A549 (cell line): Measurements from ENCODE around the gene LHX1. TPM values are rescaled to one million over a fixed set of nuclear protein-coding genes. Genes with fewer than 3 reads are reported as not detected.

ENCODE experiments used
- ATAC-seq, 2 experiments: fragments of 200-7000 bp in 1 of 2; fragments of >200 bp in 1 of 2; cut with Nextera tagmentation in 1 of 2; cut with Tn5 transposase in 1 of 2; 3 replicates each; pipeline versions ENCODE4 v1.8.0 to v1.9.1; 2018 to 2020; ENCODE audit warnings: mild to moderate bottlenecking in 1 of 2, moderate library complexity in 1 of 2
- CTCF ChIA-PET: fragments of 300-600 bp; sonication (Branson Sonifier 250); formaldehyde crosslinking; extraction: SDS; loops from one replicate; lab custom pipeline; 2021; ENCODE audit warnings: antibody characterized with exemption, inconsistent platforms; lab: Yijun Ruan, JAX
- POLR2A ChIA-PET: fragments of 350-600 bp; formaldehyde crosslinking; extraction: SDS; loops from one replicate; lab custom pipeline; 2021; ENCODE audit warnings: antibody characterized with exemption, inconsistent platforms; lab: Yijun Ruan, JAX
- DNase-seq, 2 experiments: peaks; one replicate each; pipeline versions ENCODE4 v3.0.0 to v3.0.0-alpha.2; 2011 to 2016; ENCODE audit warnings: low read depth in 1 of 2, low spot score in 1 of 2
- FAIRE-seq: peaks from 2 replicates; lab custom pipeline; 2011; peaks lifted over from hg19 to GRCh38; lab: Jason Lieb, UNC
- H3K27ac ChIP-seq, 2 experiments: fragments of >200 bp; sonication (Bioruptor Twin); formaldehyde crosslinking; 3 replicates each; pipeline ENCODE4 v1.5.1; 2016 to 2017
- H3K4me1 ChIP-seq: fragments of >200 bp; sonication (Bioruptor Twin); formaldehyde crosslinking; 3 replicates; pipeline ENCODE4 v1.6.1; 2016
- H3K4me2 ChIP-seq: fragments of >200 bp; sonication (Bioruptor Twin); formaldehyde crosslinking; 3 replicates; pipeline ENCODE4 v1.6.1; 2016
- H3K4me3 ChIP-seq: fragments of >200 bp; sonication (Bioruptor Twin); formaldehyde crosslinking; 3 replicates; pipeline ENCODE4 v1.5.1; 2016
- H3K9me3 ChIP-seq: fragments of >200 bp; sonication (Bioruptor Twin); formaldehyde crosslinking; 3 replicates; pipeline ENCODE4 v1.6.1; 2016
- CBX2 ChIP-seq: fragments of 200-600 bp; sonication (generic); IDR thresholded peaks from 2 replicates; pipeline ENCODE4 v1.6.1; 2016; ENCODE audit warnings: low read depth, mild to moderate bottlenecking, borderline replicate concordance
- CHD2 ChIP-seq: fragments of 150-350 bp; IDR thresholded peaks from 2 replicates; pipeline ENCODE4 v1.6.1; 2014; ENCODE audit warnings: low read length; ENCODE audit not compliant: partially characterized antibody
- CHD4 ChIP-seq: fragments of 200-600 bp; sonication (generic); IDR thresholded peaks from 2 replicates; pipeline ENCODE4 v1.6.1; 2016; ENCODE audit warnings: antibody characterized with exemption, mild to moderate bottlenecking, borderline replicate concordance
- EHF ChIP-seq: fragments of 250-450 bp; sonication (Bioruptor Pico); IDR thresholded peaks from 2 replicates; pipeline ENCODE4 v1.5.0; 2020; ENCODE audit warnings: mild to moderate bottlenecking
- EHMT2 ChIP-seq: fragments of 200-600 bp; sonication (generic); IDR thresholded peaks from 2 replicates; pipeline ENCODE4 v1.6.1; 2016; ENCODE audit warnings: antibody characterized with exemption, low read depth, mild to moderate bottlenecking, moderate library complexity
- ESRRA ChIP-seq: fragments of 150-350 bp; IDR thresholded peaks from 2 replicates; pipeline ENCODE4 v1.6.1; 2014; ENCODE audit warnings: mild to moderate bottlenecking, low read length, borderline replicate concordance
- FOSB ChIP-seq: fragments of 250-450 bp; sonication (Bioruptor Pico); IDR thresholded peaks from 2 replicates; pipeline ENCODE4 v1.5.0; 2020; ENCODE audit warnings: mild to moderate bottlenecking, moderate library complexity
- FOSL2 ChIP-seq, 2 experiments: fragments of 450-650 bp in 1 of 2; fragments of >200 bp in 1 of 2; sonication (Bioruptor Twin) in 1 of 2; formaldehyde crosslinking; IDR thresholded peaks; 2 replicates each; pipeline versions ENCODE4 v1.5.0 to v1.6.1; 2016 to 2020; ENCODE audit warnings: mild to moderate bottlenecking in 1 of 2, moderate library complexity in 1 of 2
- FOXS1 ChIP-seq: fragments of 250-450 bp; sonication (Bioruptor Pico); IDR thresholded peaks from 2 replicates; pipeline ENCODE4 v1.5.0; 2020; ENCODE audit warnings: mild to moderate bottlenecking, moderate library complexity
- GATA3 ChIP-seq: IDR thresholded peaks from 2 replicates; pipeline ENCODE4 v1.6.1; 2012; ENCODE audit warnings: borderline replicate concordance
- HDAC2 ChIP-seq: fragments of 200-600 bp; sonication (generic); IDR thresholded peaks from 2 replicates; pipeline ENCODE4 v1.6.1; 2016
- HEYL ChIP-seq: fragments of 250-450 bp; sonication (Bioruptor Pico); IDR thresholded peaks from 2 replicates; pipeline ENCODE4 v1.8.0; 2021; ENCODE audit warnings: mild to moderate bottlenecking, moderate library complexity
- HOXA7 ChIP-seq: fragments of 250-450 bp; sonication (Bioruptor Pico); IDR thresholded peaks from 2 replicates; pipeline ENCODE4 v1.5.0; 2020; ENCODE audit warnings: mild to moderate bottlenecking, moderate library complexity
- KDM1A ChIP-seq: fragments of 200-600 bp; sonication (generic); IDR thresholded peaks from 2 replicates; pipeline ENCODE4 v1.6.1; 2016; ENCODE audit warnings: low read depth, mild to moderate bottlenecking
- MAZ ChIP-seq: fragments of 150-350 bp; IDR thresholded peaks from 2 replicates; pipeline ENCODE4 v1.6.1; 2014; ENCODE audit warnings: antibody characterized with exemption, low read depth, low read length, borderline replicate concordance
- NPAS2 ChIP-seq: fragments of 250-450 bp; sonication (Bioruptor Pico); IDR thresholded peaks from 2 replicates; pipeline ENCODE4 v1.8.0; 2022; ENCODE audit warnings: mild to moderate bottlenecking, moderate library complexity, borderline replicate concordance
- PHF8 ChIP-seq: fragments of 200-600 bp; sonication (generic); IDR thresholded peaks from 2 replicates; pipeline ENCODE4 v1.6.1; 2016; ENCODE audit warnings: low read depth, mild to moderate bottlenecking, antibody characterized with exemption, moderate library complexity, borderline replicate concordance
- RARB ChIP-seq: fragments of 250-450 bp; sonication (Bioruptor Pico); IDR thresholded peaks from 2 replicates; pipeline ENCODE4 v1.8.0; 2021; ENCODE audit warnings: mild to moderate bottlenecking, moderate library complexity
- SMC3 ChIP-seq: fragments of >200 bp; sonication (Bioruptor Twin); formaldehyde crosslinking; IDR thresholded peaks from 3 replicates; pipeline ENCODE4 v1.6.1; 2018; ENCODE audit warnings: inconsistent platforms
- SREBF2 ChIP-seq: fragments of 450-650 bp; IDR thresholded peaks from 2 replicates; pipeline ENCODE4 v1.6.1; 2014; ENCODE audit warnings: mild to moderate bottlenecking, moderate library complexity
- TFCP2L1 ChIP-seq: fragments of 250-450 bp; sonication (Bioruptor Pico); IDR thresholded peaks from 2 replicates; pipeline ENCODE4 v1.5.0; 2021; ENCODE audit warnings: mild to moderate bottlenecking
- TP53 ChIP-seq: fragments of 250-450 bp; sonication (Bioruptor Pico); IDR thresholded peaks from 2 replicates; pipeline ENCODE4 v1.5.0; 2021; ENCODE audit warnings: mild to moderate bottlenecking, moderate library complexity
- ZFP36 ChIP-seq: fragments of 450-650 bp; IDR thresholded peaks from 2 replicates; pipeline ENCODE4 v1.6.1; 2014; ENCODE audit warnings: borderline replicate concordance; ENCODE audit not compliant: partially characterized antibody
- ZNF302 ChIP-seq: fragments of 250-450 bp; sonication (Bioruptor Pico); IDR thresholded peaks from 2 replicates; pipeline ENCODE4 v1.9.0; 2021; ENCODE audit warnings: inconsistent platforms, mild to moderate bottlenecking, moderate library complexity
- WGBS: methylation state at CpG from one replicate; pipeline ENCODE4 v1.1.6; 2017; ENCODE audit errors: missing lambda C conversion rate; 5-methylcytosine and 5-hydroxymethylcytosine counted together
- polyA plus RNA-seq, 4 experiments: library from polyadenylated mRNA; depleted of rRNA in 3 of 4; stranded (reverse); fragments of >200 nt; fragmentation: RNase III in 1 of 4; extraction: RNeasy Plus Mini Kit Qiagen cat#74134 plus additional on column Dnase treatment in 1 of 4; gene quantifications; 2 replicates in 3 of 4; 3 replicates in 1 of 4; pipeline ENCODE4 v1.2.3, GENCODE V29; 2011 to 2017
- TF ChIP-seq, protein P1 (sequence below): fragments of >200 bp; sonication (Bioruptor Twin); formaldehyde crosslinking; IDR thresholded peaks from 2 replicates; pipeline ENCODE4 v1.6.1; 2016
- TF ChIP-seq, protein P2 (sequence below): fragments of 250-450 bp; sonication (Bioruptor Pico); IDR thresholded peaks from 2 replicates; pipeline ENCODE4 v1.5.0; 2020; ENCODE audit warnings: low read depth, mild to moderate bottlenecking, moderate library complexity
- TF ChIP-seq, protein P3 (sequence below): fragments of 450-650 bp; IDR thresholded peaks from 2 replicates; pipeline ENCODE4 v1.6.1; 2014; ENCODE audit warnings: antibody characterized with exemption
- TF ChIP-seq, protein P4 (sequence below): IDR thresholded peaks from 2 replicates; pipeline ENCODE4 v1.6.1; 2012
- TF ChIP-seq, protein P5 (sequence below): IDR thresholded peaks from 2 replicates; pipeline ENCODE4 v1.6.1; 2012

LHX1 gene
- polyA plus RNA-seq, 2 of the 4 experiments (the other 2 are of a cell fraction) = 0.53 to 2.2 TPM

DNA sequence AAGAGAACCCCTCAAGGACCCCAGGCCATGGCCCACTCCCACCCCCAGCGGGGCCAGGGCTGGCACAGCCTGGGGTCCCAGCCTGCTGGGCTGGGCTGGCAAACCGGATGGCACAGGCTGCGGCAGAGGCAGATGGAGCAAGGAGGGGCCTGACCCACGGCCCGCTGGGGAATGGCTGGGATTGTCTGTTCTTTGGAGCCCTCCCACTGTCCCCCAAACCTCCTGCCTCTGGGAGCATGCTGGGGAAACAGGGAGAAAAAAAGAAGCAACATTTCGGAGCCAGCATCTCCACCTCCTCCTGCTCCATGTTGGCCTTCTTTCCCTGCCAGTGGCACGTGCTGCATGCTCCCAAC lies 37.1 kb upstream of the LHX1 start:
- H3K27ac ChIP-seq = peak overlapping the region in 1 of 2 experiments; percentile 73; a peak in 4 of 6 replicates
- TF ChIP-seq ESRRA = no peak
- TF ChIP-seq RARB (CRISPR knock-in tag) = no peak
- TF ChIP-seq CBX2 = no peak
- TF ChIP-seq SREBF2 = no peak
- TF ChIP-seq KDM1A = no peak
- TF ChIP-seq TFCP2L1 (CRISPR knock-in tag) = no peak
- TF ChIP-seq ZNF302 (CRISPR knock-in tag) = no peak
- TF ChIP-seq, protein P1, sequence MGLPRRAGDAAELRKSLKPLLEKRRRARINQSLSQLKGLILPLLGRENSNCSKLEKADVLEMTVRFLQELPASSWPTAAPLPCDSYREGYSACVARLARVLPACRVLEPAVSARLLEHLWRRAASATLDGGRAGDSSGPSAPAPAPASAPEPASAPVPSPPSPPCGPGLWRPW = no peak
- TF ChIP-seq, protein P2, sequence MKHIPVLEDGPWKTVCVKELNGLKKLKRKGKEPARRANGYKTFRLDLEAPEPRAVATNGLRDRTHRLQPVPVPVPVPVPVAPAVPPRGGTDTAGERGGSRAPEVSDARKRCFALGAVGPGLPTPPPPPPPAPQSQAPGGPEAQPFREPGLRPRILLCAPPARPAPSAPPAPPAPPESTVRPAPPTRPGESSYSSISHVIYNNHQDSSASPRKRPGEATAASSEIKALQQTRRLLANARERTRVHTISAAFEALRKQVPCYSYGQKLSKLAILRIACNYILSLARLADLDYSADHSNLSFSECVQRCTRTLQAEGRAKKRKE (CRISPR knock-in tag) = no peak
- TF ChIP-seq ZFP36 = no peak
- no peak for TF ChIP-seq FOSB (CRISPR knock-in tag)
- no peak for TF ChIP-seq FOXS1 (CRISPR knock-in tag)
- TF ChIP-seq CHD2 = no peak
- TF ChIP-seq HEYL (CRISPR knock-in tag) = no peak
- no peak for TF ChIP-seq EHF (CRISPR knock-in tag)
- TF ChIP-seq CHD4 = no peak
- TF ChIP-seq EHMT2 = no peak
- TF ChIP-seq HOXA7 (CRISPR knock-in tag) = no peak
- TF ChIP-seq HDAC2 = no peak
- WGBS = 88% methylated on average over 7 of the region's 7 CpGs
- ChIA-PET POLR2A (no interaction called here), CTCF (interaction anchor here (1.8 kb wide), 1 partner anchor 148 kb away, joined by 7 read pairs; no protein-coding TSS in a partner anchor)
- H3K4me1 ChIP-seq = peaks cover 12% of the 10 kb centered on the region
- H3K4me3 ChIP-seq = no peak overlapping the region
- DNase-seq (no peak), ATAC-seq (no peak; a peak in 1 of 6 replicates), FAIRE-seq (no peak)
- H3K9me3 ChIP-seq = no peaks in the 10 kb centered on the region
- H3K4me2 ChIP-seq = no peak overlapping the region

DNA sequence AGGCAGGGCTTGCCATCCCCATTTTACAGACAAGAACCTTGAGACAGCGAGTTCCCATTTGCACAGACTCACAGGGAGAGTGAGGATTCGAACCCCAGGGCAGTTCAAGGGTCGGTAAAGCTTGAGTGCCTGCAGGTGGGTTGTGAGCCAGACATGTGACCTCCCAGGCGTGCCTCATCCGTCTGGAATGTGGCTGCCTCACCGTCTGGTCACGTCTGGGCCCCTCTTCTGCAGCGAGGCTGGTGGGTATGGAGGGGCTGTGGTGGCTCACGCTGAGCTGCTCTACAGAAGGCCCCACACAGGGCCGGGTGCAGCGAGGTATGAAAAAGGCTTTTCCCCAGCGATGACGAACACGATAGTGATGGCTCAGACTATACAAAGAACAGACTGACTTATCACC lies 35.8 kb upstream of the LHX1 start:
- ATAC-seq = peak; percentile 74 to 88
- DNase-seq = peak in 1 of 2 experiments; percentile 70
- Histone ChIP-seq H3K27ac (peak overlapping the region; percentile 41 to 73; a peak in 5 of 6 replicates), H3K4me1 (peaks cover 12% of the 10 kb centered on the region), H3K4me3 (no peak overlapping the region), H3K4me2 (peak overlapping the region; percentile 15; the same call in 2 of the 3 replicates), H3K9me3 (no peaks in the 10 kb centered on the region)
- ChIA-PET CTCF (interaction anchor here (1.1 to 1.3 kb wide), 2 partner anchors 47 to 146 kb away, joined by 4 to 6 read pairs; partner anchors contain the start of gene AATF), POLR2A (interaction anchor here (0.8 to 1.2 kb wide), 3 partner anchors 9 to 33 kb away, joined by 3 to 4 read pairs (median 3); no protein-coding TSS in a partner anchor)
- no peak for FAIRE-seq
- 46% methylated on average over 11 of the region's 14 CpGs for WGBS
- TF ChIP-seq GATA3 (peak; percentile 51; the same call in 1 of the 2 replicates), FOSL2 (IDR thresholded peaks at IDR 0.05) (0 out of 2 replicates have a peak, but pooled peaks have one; percentile 8), FOSL2 (CRISPR knock-in tag; IDR thresholded peaks at IDR 0.05) (peak; percentile 75), TP53 (CRISPR knock-in tag) (no peak)
- TF ChIP-seq, protein P3, sequence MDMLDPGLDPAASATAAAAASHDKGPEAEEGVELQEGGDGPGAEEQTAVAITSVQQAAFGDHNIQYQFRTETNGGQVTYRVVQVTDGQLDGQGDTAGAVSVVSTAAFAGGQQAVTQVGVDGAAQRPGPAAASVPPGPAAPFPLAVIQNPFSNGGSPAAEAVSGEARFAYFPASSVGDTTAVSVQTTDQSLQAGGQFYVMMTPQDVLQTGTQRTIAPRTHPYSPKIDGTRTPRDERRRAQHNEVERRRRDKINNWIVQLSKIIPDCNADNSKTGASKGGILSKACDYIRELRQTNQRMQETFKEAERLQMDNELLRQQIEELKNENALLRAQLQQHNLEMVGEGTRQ = peak; percentile 43; the same call in 1 of the 2 replicates
- TF ChIP-seq, protein P4, sequence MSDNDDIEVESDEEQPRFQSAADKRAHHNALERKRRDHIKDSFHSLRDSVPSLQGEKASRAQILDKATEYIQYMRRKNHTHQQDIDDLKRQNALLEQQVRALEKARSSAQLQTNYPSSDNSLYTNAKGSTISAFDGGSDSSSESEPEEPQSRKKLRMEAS = peak; percentile 64

DNA sequence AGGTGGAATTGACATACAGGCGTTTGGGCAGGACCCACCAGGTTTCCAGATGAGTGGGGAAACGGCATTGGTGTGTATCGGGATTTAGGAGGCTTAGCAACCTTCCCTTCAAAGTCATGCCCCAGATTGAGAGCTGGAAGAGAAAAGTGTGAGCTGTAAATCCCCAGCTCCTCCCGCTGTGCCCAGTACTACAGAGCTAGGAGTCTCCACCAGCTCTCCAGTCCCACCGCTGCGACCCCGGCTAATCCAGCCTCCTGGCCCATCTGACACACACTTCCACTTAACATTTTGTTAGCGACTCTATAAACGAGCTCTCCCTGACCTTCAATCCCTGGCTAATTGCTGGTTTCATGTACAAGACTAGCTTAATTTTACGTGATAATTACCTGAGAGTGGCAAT lies 29.9 kb upstream of the LHX1 start:
- no peak for TF ChIP-seq ESRRA
- no peak for TF ChIP-seq TFCP2L1 (CRISPR knock-in tag)
- TF ChIP-seq TP53 (CRISPR knock-in tag) = no peak
- TF ChIP-seq PHF8 = no peak
- TF ChIP-seq MAZ = no peak
- TF ChIP-seq ZFP36 = no peak
- TF ChIP-seq, protein P5, sequence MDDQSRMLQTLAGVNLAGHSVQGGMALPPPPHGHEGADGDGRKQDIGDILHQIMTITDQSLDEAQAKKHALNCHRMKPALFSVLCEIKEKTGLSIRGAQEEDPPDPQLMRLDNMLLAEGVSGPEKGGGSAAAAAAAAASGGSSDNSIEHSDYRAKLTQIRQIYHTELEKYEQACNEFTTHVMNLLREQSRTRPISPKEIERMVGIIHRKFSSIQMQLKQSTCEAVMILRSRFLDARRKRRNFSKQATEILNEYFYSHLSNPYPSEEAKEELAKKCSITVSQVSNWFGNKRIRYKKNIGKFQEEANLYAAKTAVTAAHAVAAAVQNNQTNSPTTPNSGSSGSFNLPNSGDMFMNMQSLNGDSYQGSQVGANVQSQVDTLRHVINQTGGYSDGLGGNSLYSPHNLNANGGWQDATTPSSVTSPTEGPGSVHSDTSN = no peak
- no peak for TF ChIP-seq SMC3
- no peak for TF ChIP-seq ZNF302 (CRISPR knock-in tag)
- no peak for TF ChIP-seq NPAS2 (CRISPR knock-in tag)
- H3K4me3 ChIP-seq = no peak overlapping the region
- no peaks in the 10 kb centered on the region for H3K9me3 ChIP-seq
- H3K27ac ChIP-seq = no peak overlapping the region
- ChIA-PET CTCF (interaction anchor here (0.9 kb wide), 2 partner anchors 34 to 84 kb away, joined by 3 read pairs; no protein-coding TSS in a partner anchor), POLR2A (interaction anchor here (1.2 kb wide), 1 partner anchor 14 kb away, joined by 3 read pairs; no protein-coding TSS in a partner anchor)
- 76% methylated on average over 10 of the region's 10 CpGs for WGBS
- DNase-seq (no peak), FAIRE-seq (no peak), ATAC-seq (no peak)
- no peaks in the 10 kb centered on the region for H3K4me1 ChIP-seq
- H3K4me2 ChIP-seq = no peak overlapping the region
